ENCODE measurements around the gene GEN1.
"Not testable (repeated sequence)": the region's sequence is repeated elsewhere in the genome, so short reads cannot be mapped to it uniquely, and the experiment has no call there.

GEN1 gene

DNA sequence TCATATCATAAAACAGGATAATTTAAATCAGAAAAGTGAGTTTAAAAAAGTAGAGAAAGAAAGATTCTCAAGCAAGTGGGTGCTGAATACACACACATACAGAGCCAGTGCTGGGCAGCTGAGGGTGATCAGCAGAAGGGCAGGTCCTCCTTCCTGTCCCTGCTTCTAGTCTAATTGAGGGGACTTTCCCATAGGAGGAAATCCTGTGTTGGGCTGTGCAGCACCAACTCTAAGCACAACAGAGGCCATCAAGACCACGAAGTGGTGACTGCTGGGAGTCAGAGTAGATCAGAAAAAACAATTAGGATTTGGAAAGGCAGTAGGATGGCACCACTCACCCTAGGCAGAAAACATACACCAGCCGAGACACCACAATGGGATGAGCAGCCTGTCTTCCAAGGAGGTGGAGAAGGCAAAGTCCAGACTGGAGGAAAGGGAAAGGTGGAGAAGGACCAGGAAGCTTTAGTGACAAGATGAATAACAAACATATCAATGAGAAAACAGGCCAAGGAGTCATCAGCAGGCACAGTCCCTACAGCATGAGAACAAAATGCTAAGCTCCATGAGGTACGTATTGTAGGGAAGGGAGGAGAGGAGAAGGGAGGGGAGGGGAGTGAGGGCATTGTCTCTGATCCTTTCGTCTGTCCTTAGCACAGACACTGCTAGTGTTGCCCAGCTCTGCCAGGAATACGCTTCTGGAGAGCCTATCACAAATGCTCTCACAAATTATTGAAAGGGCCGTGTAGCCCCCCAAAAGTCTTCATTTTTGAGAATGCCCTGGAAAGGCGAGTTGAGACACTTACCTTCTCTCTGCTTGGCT, 45.6 kb downstream of the GEN1 start:
- DNase-seq, result no peak

- DNase-seq, result no peak
Measured at GRCh38 chr2:17800219-17800618, 46.3 kb downstream of the GEN1 start.

DNA sequence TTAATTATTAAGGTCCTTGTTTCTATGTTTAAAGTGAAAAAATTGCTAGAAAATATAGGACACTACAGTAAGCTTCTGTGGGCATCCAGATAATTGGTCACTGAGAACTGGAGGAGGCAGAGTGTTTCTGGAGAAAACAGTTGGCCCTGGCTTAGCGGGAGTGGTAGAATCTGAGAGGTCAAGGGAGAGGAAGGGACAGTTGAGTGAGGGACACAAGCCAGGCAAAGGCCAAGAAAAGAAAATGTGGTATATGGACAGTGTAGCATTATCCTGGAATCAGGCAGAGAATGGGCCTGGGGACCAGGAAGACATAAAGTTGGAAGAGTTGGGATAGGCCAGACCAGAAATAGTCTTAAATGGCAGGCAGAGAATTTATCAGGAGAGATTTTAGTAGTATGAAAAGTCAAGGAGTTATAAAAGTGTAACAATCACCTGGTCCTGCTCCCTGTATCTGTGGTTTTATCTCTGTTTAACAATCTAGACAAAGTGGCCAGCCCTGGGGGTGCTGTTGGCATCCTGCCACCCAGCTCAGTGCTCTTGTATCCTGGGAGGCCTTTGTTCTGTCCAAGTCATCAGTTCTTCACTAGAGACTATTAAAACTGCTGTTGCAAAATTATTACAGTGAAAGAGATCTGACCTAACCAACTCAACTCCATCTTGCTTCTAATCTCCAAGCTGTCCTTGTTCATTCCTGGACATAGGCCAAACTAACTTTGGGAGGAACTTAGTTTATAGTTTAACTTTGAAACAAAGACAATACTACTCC, 46.9 kb downstream of the GEN1 start:
- no peak for DNase-seq

DNA sequence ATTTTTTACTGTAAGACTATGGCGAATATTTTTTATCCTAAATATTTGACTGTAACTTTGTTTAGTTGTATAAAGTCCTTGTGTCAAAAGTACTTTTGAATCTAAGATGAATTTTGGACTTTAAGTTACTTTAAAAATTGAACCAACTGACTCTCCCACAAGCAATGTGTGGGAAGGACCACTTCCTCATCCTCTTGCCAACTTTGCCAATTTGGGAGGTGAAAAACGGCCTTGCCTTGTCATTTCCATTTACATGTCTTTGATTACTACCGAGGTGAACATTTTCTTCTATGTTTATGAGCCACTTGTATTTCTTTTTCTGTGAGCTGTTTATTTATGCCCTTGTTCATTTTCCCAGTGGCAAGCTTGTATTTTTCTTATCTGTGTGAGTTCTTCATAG, 49.6 kb downstream of the GEN1 start:
- no peak for DNase-seq

- DNase-seq, result peak; percentile 26
Measured at GRCh38 chr2:17804358-17804757, 50.4 kb downstream of the GEN1 start.

DNA sequence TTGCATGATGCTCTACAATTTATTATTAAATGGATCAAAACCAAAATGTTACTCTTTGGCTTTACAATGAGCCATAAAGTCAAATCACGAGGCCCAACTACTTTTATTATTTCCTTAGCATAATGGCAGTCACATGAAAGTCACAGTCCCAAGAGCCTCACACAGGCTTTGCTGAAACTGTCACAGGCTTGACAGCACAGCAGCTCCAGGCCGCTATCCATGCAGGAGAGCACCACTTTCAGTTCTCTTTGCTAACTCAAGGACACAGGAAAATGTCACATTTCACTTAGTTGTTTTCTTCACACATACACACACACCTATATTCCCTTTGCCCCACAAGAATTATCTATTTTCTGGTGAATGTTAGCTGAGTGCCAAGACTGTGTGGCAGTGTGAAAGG, 51.2 kb downstream of the GEN1 start:
- no peak for DNase-seq

GRCh38 chr2:17805717-17806363, 51.9 kb downstream of the GEN1 start:
- DNase-seq, result no peak

DNA sequence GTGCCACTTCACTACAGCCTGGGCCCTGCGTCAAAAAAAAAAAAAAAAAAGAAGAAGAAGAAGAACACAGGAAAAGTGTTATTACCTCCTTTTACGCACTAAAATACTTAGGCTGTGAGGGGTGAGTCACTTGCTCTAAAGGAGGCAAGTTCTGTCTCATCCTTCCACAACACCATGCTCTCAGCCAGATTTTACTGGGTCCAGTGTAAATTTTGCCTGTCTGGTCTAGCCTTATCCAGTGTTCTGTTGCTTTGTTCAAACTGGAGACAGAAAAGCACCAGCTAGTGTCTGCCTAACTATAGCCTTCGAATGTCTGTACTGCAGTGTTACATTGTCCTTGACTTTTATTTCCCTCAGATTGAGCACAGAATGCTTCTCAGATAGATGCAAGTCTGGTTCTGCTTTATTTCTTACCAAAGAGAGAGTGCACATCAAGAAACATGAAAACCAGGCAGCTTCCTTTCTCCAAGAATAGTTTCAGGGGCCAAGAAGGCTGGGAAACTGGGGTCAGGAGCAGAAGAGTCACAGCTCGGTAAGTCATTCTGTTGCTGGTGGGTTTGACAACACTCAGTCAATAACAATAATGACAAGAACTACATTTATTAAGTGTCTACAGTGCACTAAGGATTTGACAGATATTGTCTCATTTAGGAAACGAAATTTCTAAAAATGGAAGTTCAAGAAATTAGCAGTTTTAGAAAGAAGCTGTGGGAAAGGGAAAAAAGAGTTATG, 59.2 kb downstream of the GEN1 start:
- no peak for DNase-seq

GRCh38 chr2:17813742-17814473, 60.0 kb downstream of the GEN1 start:
- DNase-seq, result no peak

GRCh38 chr2:17814601-17815000, 60.7 kb downstream of the GEN1 start:
- DNase-seq, result no peak

- no peak for DNase-seq
Measured at GRCh38 chr2:17815468-17816184, 61.7 kb downstream of the GEN1 start.

DNA sequence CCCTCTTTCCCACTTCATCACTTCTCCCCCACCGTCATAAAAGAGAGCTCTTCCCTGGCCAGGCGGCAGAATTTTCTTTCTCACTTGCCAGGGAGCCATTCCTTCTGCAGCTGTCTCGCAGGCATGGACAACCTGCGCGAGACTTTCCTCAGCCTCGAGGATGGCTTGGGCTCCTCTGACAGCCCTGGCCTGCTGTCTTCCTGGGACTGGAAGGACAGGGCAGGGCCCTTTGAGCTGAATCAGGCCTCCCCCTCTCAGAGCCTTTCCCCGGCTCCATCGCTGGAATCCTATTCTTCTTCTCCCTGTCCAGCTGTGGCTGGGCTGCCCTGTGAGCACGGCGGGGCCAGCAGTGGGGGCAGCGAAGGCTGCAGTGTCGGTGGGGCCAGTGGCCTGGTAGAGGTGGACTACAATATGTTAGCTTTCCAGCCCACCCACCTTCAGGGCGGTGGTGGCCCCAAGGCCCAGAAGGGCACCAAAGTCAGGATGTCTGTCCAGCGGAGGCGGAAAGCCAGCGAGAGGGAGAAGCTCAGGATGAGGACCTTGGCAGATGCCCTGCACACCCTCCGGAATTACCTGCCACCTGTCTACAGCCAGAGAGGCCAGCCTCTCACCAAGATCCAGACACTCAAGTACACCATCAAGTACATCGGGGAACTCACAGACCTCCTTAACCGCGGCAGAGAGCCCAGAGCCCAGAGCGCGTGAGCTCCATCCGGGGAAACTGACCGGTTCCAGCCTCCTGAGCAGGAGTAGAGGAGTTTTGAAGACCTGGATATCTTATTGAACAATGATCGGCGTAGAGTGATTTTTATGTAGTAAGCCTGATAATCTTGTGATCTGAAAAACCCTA, 62.7 kb downstream of the GEN1 start, which contains the start of gene MSGN1:
Gene MSGN1, plus strand, starts transcription at position 65 of the 850 bp plus-strand sequence. Its CDS starts 59 bp downstream, at position 124.
- DNase-seq, result no peak

DNA sequence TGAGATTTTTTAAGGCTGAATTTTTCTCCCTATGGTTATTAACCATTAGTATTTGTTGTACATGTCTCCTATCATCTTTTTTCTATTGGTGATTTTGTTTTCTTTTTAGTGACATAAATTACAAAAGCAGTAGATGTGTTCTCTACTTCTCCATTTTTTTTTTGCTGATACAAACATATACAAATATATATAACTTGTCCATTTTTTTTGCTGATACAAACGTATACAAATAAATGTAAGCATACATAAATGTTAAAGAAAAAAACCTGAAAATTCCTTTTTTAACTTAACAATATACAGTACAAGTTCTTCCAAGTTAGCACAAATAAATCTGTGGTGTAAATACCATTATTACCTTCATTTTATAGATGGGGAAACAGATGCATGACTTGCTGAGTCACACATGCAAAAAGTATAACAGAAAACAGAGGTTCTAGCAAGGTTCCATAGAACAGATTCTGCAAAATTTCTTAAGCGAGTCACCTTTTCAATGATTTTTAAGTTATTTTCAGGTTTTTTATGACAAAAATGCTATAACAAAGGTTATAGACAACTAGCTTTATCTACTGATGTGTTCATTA, 64.4 kb downstream of the GEN1 start:
- no peak for DNase-seq

DNA sequence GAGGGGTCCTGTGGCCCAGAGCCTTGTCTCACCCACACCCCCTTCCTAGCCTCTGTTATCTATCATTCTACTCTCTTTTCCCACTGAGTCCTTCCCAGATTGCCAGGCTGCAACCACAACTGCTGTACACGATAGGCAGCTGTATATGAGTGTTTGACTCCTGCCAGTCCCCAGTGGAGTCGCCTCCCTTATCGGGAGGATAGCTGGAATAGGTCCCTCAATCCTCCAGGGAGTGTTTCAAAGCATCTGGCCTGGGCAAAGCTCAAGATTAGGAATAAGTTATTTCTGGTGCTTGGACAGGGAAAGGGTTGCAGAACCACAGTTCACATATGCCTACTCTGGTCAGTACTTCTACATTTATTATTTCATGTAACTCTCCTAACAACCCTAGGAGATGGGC, 67.1 kb downstream of the GEN1 start:
- DNase-seq, result no peak

DNA sequence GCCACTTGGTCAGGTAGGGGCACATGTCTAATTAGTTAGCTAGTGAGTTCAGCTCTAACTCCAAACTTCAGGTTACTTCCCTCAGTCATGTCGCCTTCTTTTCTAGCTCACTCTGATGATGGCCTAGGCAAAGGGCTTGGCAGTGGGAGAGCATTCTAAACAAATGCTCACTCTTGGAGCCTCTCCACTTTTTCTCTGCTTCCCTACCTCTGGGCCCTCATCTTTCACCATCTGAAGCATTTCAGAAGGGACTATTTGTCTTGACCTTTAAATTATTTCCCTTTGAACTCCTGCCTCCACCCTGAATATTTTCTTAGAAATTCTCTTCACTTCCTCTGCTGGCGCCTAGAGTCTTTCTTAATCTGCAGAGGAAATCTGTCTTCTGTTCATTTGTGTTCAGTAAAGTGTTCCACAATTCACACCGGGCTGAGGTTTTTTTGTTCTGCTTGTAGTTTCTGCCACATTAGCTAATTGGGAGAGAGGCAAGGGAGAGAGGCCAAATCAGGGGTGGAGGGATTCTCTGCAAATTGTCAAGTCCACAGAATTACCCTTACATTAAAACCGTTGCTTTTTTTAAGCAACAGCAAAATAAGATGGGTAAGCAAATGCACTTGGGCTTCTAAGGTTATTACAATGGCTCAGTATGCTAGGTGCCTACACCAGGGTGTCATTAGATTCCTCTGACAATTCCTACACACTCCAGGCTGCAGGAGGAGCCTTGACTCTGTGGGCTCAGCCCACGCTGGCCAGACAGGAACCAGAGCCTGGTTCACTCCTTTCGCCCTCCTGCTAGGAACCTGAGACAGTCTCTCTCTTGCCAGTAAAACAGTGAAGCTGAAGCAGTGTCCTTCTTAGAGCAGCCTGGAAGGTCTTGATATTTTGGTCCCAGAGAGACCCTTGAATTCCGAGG, 67.9 kb downstream of the GEN1 start:
- no peak for DNase-seq

- DNase-seq, result no peak
Measured at GRCh38 chr2:17822445-17823117, 68.6 kb downstream of the GEN1 start.

DNA sequence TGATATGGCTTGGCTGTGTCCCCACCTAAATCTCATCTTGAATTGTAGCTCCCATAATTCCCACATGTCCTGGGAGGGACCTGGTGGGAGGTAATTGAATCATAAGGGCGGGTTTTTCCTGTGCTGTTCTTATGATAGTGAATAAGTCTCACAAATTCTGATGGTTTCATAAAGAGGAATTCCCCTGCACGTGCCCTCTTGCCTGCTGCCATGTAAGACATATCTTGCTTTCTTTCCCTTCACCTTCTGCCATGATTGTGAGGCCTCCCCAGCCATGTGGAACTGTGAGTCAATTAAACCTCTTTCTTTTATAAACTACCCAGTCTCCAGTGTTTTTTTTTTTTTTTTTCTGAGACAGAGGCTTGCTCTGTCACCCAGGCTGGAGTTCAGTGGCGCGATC, 69.7 kb downstream of the GEN1 start:
- DNase-seq, result not testable (repeated sequence)

DNA sequence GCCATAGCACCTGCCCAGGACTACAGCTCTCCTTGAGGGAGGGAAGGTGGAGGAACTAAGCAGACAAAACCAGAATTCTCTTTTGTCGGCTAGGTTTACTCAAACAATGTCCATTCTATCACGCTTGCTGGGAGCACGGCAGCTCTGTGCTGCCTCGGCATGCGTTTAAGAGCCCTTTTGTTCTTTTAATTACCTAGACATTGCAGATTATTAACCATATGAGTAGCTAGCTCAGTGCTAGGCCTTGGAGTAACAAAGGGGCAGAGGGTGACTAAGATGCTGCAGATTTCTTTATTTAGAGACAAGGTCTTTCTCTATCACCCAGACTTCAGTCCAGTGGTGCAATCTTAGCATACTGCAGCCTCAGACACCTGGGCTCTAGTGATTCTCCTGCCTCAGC, 73.4 kb downstream of the GEN1 start:
- no peak for DNase-seq

GRCh38 chr2:17827785-17828184, 73.8 kb downstream of the GEN1 start:
- DNase-seq, result no peak

Measured in SIG-M5 (cell line).